ENCODE results near the gene ASCC3.

GRCh38 chr6:100891079-100891478 lies 9.9 kb upstream of the ASCC3 start:
- no peak for TF ChIP-seq EZH2 (IDR thresholded peaks at IDR 0.05; ENCODE audit: borderline replicate concordance, low read depth, low read length, poor library complexity, severe bottlenecking)
- no peak for TF ChIP-seq CTCF (conservative IDR thresholded peaks at IDR 0.05; ENCODE audit: low read depth, low read length)
